Fibroblast of lung (primary cell): ENCODE data around the gene PARP11. TPM values are rescaled to one million over a fixed set of nuclear protein-coding genes. Genes with fewer than 3 reads are reported as not detected.

Experiments used
- DNase-seq, 2 donors: peaks; one replicate each; pipeline versions ENCODE4 v3.0.0 to v3.0.0-alpha.2; 2010; ENCODE audit warnings: low read depth in 2 of 2
- H2AFZ ChIP-seq: 2 replicates; pipeline ENCODE4 v1.5.1; 2012; ENCODE audit warnings: low read length, control low read depth, inconsistent platforms
- H3K27ac ChIP-seq: 2 replicates; pipeline ENCODE4 v1.5.1; 2011; ENCODE audit warnings: low read length, control low read depth; ENCODE audit not compliant: insufficient read depth
- H3K27me3 ChIP-seq: 2 replicates; pipeline ENCODE4 v1.5.1; 2011; ENCODE audit warnings: mild to moderate bottlenecking, low read length; ENCODE audit not compliant: control insufficient read depth, insufficient read depth
- H3K36me3 ChIP-seq: 2 replicates; pipeline ENCODE4 v1.5.1; 2011; ENCODE audit warnings: low read length; ENCODE audit not compliant: control insufficient read depth, insufficient read depth
- H3K4me1 ChIP-seq: 2 replicates; pipeline ENCODE4 v1.5.1; 2011; ENCODE audit warnings: low read length; ENCODE audit not compliant: control insufficient read depth, insufficient read depth; ENCODE audit errors: extremely low read depth
- H3K4me2 ChIP-seq: 2 replicates; pipeline ENCODE4 v1.5.1; 2011; ENCODE audit warnings: low read length, control low read depth; ENCODE audit not compliant: insufficient read depth; ENCODE audit errors: extremely low read depth
- H3K4me3 ChIP-seq, 4 experiments: fragments of 200-600 bp in 1 of 4; sonication (generic) in 1 of 4; replicated peaks in 1 of 4; 2 replicates each; pipeline ENCODE4 v1.5.1; 2011 to 2016; ENCODE audit warnings: low read length in 4 of 4, low read depth in 3 of 4, mild to moderate bottlenecking in 3 of 4, control low read depth in 2 of 4, inconsistent platforms in 1 of 4, mixed read lengths in 1 of 4; ENCODE audit not compliant: insufficient read depth in 1 of 4; ENCODE audit errors: control extremely low read depth in 1 of 4
- H3K79me2 ChIP-seq: 2 replicates; pipeline ENCODE4 v1.5.1; 2012; ENCODE audit warnings: mild to moderate bottlenecking, low read length, inconsistent platforms; ENCODE audit not compliant: control insufficient read depth, insufficient read depth
- H3K9ac ChIP-seq: 2 replicates; pipeline ENCODE4 v1.5.1; 2011; ENCODE audit warnings: mild to moderate bottlenecking, low read length, control low read depth; ENCODE audit not compliant: insufficient read depth
- H3K9me3 ChIP-seq: 2 replicates; pipeline ENCODE4 v1.5.1; 2012; ENCODE audit warnings: low read depth, low read length; ENCODE audit not compliant: control insufficient read depth, insufficient read depth
- H4K20me1 ChIP-seq: 2 replicates; pipeline ENCODE4 v1.5.1; 2011; ENCODE audit warnings: low read length; ENCODE audit not compliant: control insufficient read depth, insufficient read depth; ENCODE audit errors: extremely low read depth
- EZH2 ChIP-seq: IDR thresholded peaks from 2 replicates; pipeline ENCODE4 v1.5.1; 2012; ENCODE audit warnings: low read length, control low read depth, mild to moderate bottlenecking; ENCODE audit errors: missing control alignments
- polyA plus RNA-seq, 2 donors: library from polyadenylated mRNA; depleted of rRNA in 1 of 2; stranded (reverse) in 1 of 2; unstranded in 1 of 2; fragments of >200 nt; gene quantifications; 2 replicates each; pipeline ENCODE4 v1.2.1, GENCODE V29; 2011 to 2012; ENCODE audit warnings: missing spikeins in 1 of 2
- total RNA-seq: library from RNA; depleted of rRNA; stranded (reverse); fragments of >200 nt; gene quantifications from 2 replicates; pipeline ENCODE4 v1.2.1, GENCODE V29; 2014
- TF ChIP-seq, protein P1 (sequence below), 2 donors: IDR thresholded peaks in 1 of 2; conservative IDR thresholded peaks in 1 of 2; 1 replicate in 1 of 2; 2 replicates in 1 of 2; pipeline ENCODE4 v1.5.1; 2011 to 2012; ENCODE audit warnings: low read length in 2 of 2, control low read depth in 1 of 2, inconsistent platforms in 1 of 2, low read depth in 1 of 2, mild to moderate bottlenecking in 1 of 2

Gene PARP11
- total and polyA plus RNA-seq, 2 donors (not counting 1 experiment from before 2014, with no cell fraction given) = 6.6 to 8.9 TPM

DNA sequence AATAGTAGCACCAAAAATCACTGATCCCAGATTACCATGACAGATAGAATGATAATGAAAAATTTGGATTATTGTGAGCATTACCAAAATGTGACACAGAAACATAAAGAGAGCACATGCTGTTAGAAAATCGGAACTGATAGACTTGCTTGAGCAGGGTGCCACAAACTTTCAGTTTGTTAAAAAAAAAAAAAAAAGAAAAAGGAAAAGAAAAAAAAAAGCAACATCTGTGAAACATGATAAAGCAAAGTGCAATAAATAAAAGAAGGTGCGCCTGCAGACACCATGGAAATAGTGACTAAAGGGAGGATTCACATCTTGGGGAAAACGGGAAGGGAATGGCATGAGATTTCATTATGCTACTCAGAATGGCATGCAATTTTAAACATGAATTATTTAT is 6.6 kb upstream of the PARP11 start:
- no peak overlapping the region for H3K9ac ChIP-seq
- no peak for TF ChIP-seq EZH2
- TF ChIP-seq, protein P1, sequence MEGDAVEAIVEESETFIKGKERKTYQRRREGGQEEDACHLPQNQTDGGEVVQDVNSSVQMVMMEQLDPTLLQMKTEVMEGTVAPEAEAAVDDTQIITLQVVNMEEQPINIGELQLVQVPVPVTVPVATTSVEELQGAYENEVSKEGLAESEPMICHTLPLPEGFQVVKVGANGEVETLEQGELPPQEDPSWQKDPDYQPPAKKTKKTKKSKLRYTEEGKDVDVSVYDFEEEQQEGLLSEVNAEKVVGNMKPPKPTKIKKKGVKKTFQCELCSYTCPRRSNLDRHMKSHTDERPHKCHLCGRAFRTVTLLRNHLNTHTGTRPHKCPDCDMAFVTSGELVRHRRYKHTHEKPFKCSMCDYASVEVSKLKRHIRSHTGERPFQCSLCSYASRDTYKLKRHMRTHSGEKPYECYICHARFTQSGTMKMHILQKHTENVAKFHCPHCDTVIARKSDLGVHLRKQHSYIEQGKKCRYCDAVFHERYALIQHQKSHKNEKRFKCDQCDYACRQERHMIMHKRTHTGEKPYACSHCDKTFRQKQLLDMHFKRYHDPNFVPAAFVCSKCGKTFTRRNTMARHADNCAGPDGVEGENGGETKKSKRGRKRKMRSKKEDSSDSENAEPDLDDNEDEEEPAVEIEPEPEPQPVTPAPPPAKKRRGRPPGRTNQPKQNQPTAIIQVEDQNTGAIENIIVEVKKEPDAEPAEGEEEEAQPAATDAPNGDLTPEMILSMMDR (conservative IDR thresholded peaks at IDR 0.05 in 1 of 2, IDR thresholded peaks at IDR 0.05 in 1 of 2; ENCODE audit: low read depth in 1 of 2, low read length in 2 of 2) = no peak
- no peak overlapping the region for H3K27ac ChIP-seq
- peaks cover 2% of the 10 kb centered on the region for H3K27me3 ChIP-seq
- no peak for DNase-seq
- H3K4me2 ChIP-seq = no peak overlapping the region
- no peaks in the 10 kb centered on the region for H3K79me2 ChIP-seq
- H3K4me3 ChIP-seq = no peak overlapping the region
- no peaks in the 10 kb centered on the region for H3K4me1 ChIP-seq
- H4K20me1 ChIP-seq = no peaks in the 10 kb centered on the region
- H3K36me3 ChIP-seq = no peaks in the 10 kb centered on the region
- H2AFZ ChIP-seq = no peak overlapping the region
- H3K9me3 ChIP-seq = no peaks in the 10 kb centered on the region

DNA sequence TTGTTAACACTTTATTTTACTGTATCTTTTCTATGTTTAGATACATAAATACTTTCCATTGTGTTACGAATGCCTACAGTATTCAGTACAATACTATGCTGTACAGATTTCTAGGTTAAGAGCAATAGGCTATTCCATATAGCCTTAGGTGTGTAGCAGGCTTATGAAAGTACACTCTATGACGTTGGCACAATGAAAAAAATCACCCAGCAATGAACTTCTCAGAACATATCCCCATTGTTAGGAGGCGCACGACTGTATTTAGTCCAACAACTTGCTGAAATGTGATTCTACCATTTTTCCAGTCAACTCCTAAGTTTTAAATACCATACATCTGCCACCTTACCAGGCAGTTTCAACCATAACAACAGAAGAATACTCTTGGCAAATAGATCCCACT is 1.8 kb downstream of the PARP11 start:
- H3K9ac ChIP-seq = no peak overlapping the region
- H3K4me2 ChIP-seq = no peak overlapping the region

DNA sequence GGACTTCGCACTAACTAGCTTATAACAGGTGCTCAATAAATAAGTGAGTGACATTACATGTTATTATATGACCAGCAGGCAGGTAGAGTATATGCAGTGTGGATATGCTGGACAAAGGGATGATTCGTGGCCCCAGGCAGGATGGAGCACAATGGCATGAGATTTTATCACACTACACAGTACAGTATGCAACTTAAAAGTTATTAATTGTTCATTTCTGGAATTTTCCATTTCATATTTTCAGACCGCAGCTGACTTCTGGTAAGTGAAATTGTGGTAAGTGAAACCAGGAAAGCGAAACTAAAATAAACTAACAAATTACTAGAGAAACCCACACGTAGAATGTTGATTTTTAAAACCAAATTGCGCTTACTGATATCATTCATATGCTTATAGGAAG is 3.3 kb downstream of the PARP11 start:
- no peak for DNase-seq
- Histone ChIP-seq H3K4me2 (no peak overlapping the region), H2AFZ (no peak overlapping the region), H4K20me1 (no peaks in the 10 kb centered on the region), H3K27ac (no peak overlapping the region), H3K27me3 (no peaks in the 10 kb centered on the region), H3K36me3 (no peaks in the 10 kb centered on the region), H3K9me3 (no peaks in the 10 kb centered on the region), H3K4me3 (peak overlapping the region in 1 of 4 experiments; percentile 15), H3K79me2 (peaks cover 2% of the 10 kb centered on the region), H3K4me1 (no peaks in the 10 kb centered on the region), H3K9ac (no peak overlapping the region)
- no peak for TF ChIP-seq EZH2
- TF ChIP-seq, protein P1 (conservative IDR thresholded peaks at IDR 0.05 in 1 of 2, IDR thresholded peaks at IDR 0.05 in 1 of 2; ENCODE audit: low read depth in 1 of 2, low read length in 2 of 2) = no peak

More for the DNA sequence above, 1.8 kb downstream of the PARP11 start:
- no peaks in the 10 kb centered on the region for H4K20me1 ChIP-seq
- no peaks in the 10 kb centered on the region for H3K36me3 ChIP-seq
- no peaks in the 10 kb centered on the region for H3K9me3 ChIP-seq
- no peak for DNase-seq
- H3K4me3 ChIP-seq = no peak overlapping the region
- TF ChIP-seq, protein P1 (conservative IDR thresholded peaks at IDR 0.05 in 1 of 2, IDR thresholded peaks at IDR 0.05 in 1 of 2; ENCODE audit: low read depth in 1 of 2, low read length in 2 of 2) = no peak
- no peak for TF ChIP-seq EZH2
- peaks cover 2% of the 10 kb centered on the region for H3K79me2 ChIP-seq
- no peak overlapping the region for H3K27ac ChIP-seq
- H3K4me1 ChIP-seq = no peaks in the 10 kb centered on the region
- H2AFZ ChIP-seq = no peak overlapping the region
- no peaks in the 10 kb centered on the region for H3K27me3 ChIP-seq
